GM23338 (cell line): ENCODE measurements around the gene PPIF. TPM values are rescaled to one million over a fixed set of nuclear protein-coding genes. Genes with fewer than 3 reads are reported as not detected.

Experiments used
- ATAC-seq: fragments of 200-7000 bp; cut with Tn5 transposase; 3 replicates; pipeline ENCODE4 v1.9.1; 2020
- DNase-seq: peaks from one replicate; pipeline ENCODE4 v3.0.0-alpha.2; 2015; ENCODE audit warnings: low spot score
- H2AFZ ChIP-seq: fragments of 200-600 bp; sonication (generic); 2 replicates; pipeline ENCODE4 v1.8.0; 2016; ENCODE audit warnings: antibody characterized with exemption, mild to moderate bottlenecking, moderate library complexity
- H3F3A ChIP-seq: fragments of 200-600 bp; sonication (generic); replicated peaks from 2 replicates; pipeline ENCODE4 v1.8.0; 2017; ENCODE audit warnings: antibody characterized with exemption, mixed run types, low read depth
- H3K27ac ChIP-seq: fragments of 200-600 bp; sonication (generic); 2 replicates; pipeline ENCODE4 v1.6.1; 2016; ENCODE audit warnings: low read depth
- H3K27me3 ChIP-seq: fragments of 200-600 bp; sonication (generic); 2 replicates; pipeline ENCODE4 v1.8.0; 2016; ENCODE audit warnings: mild to moderate bottlenecking, mixed run types, moderate library complexity; ENCODE audit not compliant: insufficient read depth
- H3K36me3 ChIP-seq: fragments of 200-600 bp; sonication (generic); 2 replicates; pipeline ENCODE4 v1.8.0; 2016; ENCODE audit warnings: mild to moderate bottlenecking; ENCODE audit not compliant: insufficient read depth
- H3K4me1 ChIP-seq: fragments of 200-600 bp; sonication (generic); 2 replicates; pipeline ENCODE4 v1.8.0; 2016; ENCODE audit warnings: mild to moderate bottlenecking, moderate library complexity; ENCODE audit not compliant: insufficient read depth
- H3K4me2 ChIP-seq: fragments of 200-600 bp; sonication (generic); 2 replicates; pipeline ENCODE4 v1.7.1; 2017; ENCODE audit warnings: mixed run types
- H3K4me3 ChIP-seq: fragments of 200-600 bp; sonication (generic); 2 replicates; pipeline ENCODE4 v1.6.1; 2016; ENCODE audit warnings: mixed run types
- H3K79me2 ChIP-seq: fragments of 200-600 bp; sonication (generic); replicated peaks from 2 replicates; pipeline ENCODE4 v1.8.0; 2017; ENCODE audit warnings: mild to moderate bottlenecking; ENCODE audit not compliant: insufficient read depth
- H3K9me2 ChIP-seq: fragments of 200-600 bp; sonication (generic); 2 replicates; pipeline ENCODE4 v1.8.0; 2017; ENCODE audit not compliant: insufficient read depth
- H4K20me1 ChIP-seq: fragments of 200-600 bp; sonication (generic); replicated peaks from 2 replicates; pipeline ENCODE4 v1.8.0; 2017; ENCODE audit warnings: mild to moderate bottlenecking; ENCODE audit not compliant: insufficient read depth
- H3K27ac Mint-ChIP-seq: 2 replicates; pipeline ENCODE4 v1.8.0; 2020; ENCODE audit warnings: inconsistent platforms, mild to moderate bottlenecking, moderate library complexity, mixed read lengths
- H3K27me3 Mint-ChIP-seq: 3 replicates; pipeline ENCODE4 v1.8.0; 2022; ENCODE audit warnings: low read depth, mild to moderate bottlenecking, moderate library complexity, mixed read lengths, inconsistent platforms; ENCODE audit not compliant: insufficient read depth, poor library complexity
- H3K36me3 Mint-ChIP-seq: 3 replicates; pipeline ENCODE4 v1.8.0; 2021; ENCODE audit warnings: low read depth, mild to moderate bottlenecking, inconsistent platforms, moderate library complexity, mixed read lengths
- H3K4me1 Mint-ChIP-seq: 3 replicates; pipeline ENCODE4 v1.8.0; 2020; ENCODE audit warnings: mild to moderate bottlenecking, inconsistent platforms, mixed read lengths
- H3K4me3 Mint-ChIP-seq: 3 replicates; pipeline ENCODE4 v1.8.0; 2021; ENCODE audit warnings: moderate library complexity, mild to moderate bottlenecking, inconsistent platforms, mixed read lengths
- H3K9me3 Mint-ChIP-seq: 3 replicates; pipeline ENCODE4 v1.8.0; 2020; ENCODE audit warnings: moderate library complexity, mild to moderate bottlenecking, inconsistent platforms, mixed read lengths
- CREB1 ChIP-seq: fragments of 250-450 bp; sonication (Bioruptor Pico); IDR thresholded peaks from 2 replicates; pipeline ENCODE4 v1.5.0; 2020; ENCODE audit warnings: low read depth, mild to moderate bottlenecking, moderate library complexity
- EZH2 ChIP-seq: fragments of 200-600 bp; sonication (generic); IDR thresholded peaks from one replicate; pipeline ENCODE4 v1.8.0; 2017; ENCODE audit warnings: antibody characterized with exemption, mild to moderate bottlenecking, low read depth; ENCODE audit not compliant: unreplicated experiment
- EZH2phosphoT487 ChIP-seq: fragments of 200-600 bp; sonication (generic); IDR thresholded peaks from one replicate; pipeline ENCODE4 v1.8.1; 2018; ENCODE audit warnings: antibody characterized with exemption; ENCODE audit not compliant: unreplicated experiment
- JUNB ChIP-seq: IDR thresholded peaks from one replicate; pipeline ENCODE4 v1.6.1; 2016; ENCODE audit warnings: antibody characterized with exemption; ENCODE audit not compliant: unreplicated experiment
- NANOG ChIP-seq: IDR thresholded peaks from 2 replicates; pipeline ENCODE4 v1.6.1; 2016; ENCODE audit warnings: antibody characterized with exemption, borderline replicate concordance
- POLR2AphosphoS5 ChIP-seq: IDR thresholded peaks from 2 replicates; pipeline ENCODE4 v1.6.1; 2016; ENCODE audit warnings: antibody characterized with exemption, low read depth
- STAT1 ChIP-seq: IDR thresholded peaks from one replicate; pipeline ENCODE4 v1.6.1; 2016; ENCODE audit warnings: antibody characterized with exemption; ENCODE audit not compliant: unreplicated experiment
- ZNF114 ChIP-seq: fragments of 250-450 bp; sonication (Bioruptor Pico); IDR thresholded peaks from 2 replicates; pipeline ENCODE4 v1.5.0; 2020; ENCODE audit warnings: mild to moderate bottlenecking, moderate library complexity
- ZNF331 ChIP-seq: fragments of 250-450 bp; sonication (Bioruptor Pico); IDR thresholded peaks from 2 replicates; pipeline ENCODE4 v1.5.0; 2020; ENCODE audit warnings: low read depth, mild to moderate bottlenecking, moderate library complexity
- polyA plus RNA-seq: library from polyadenylated mRNA; unstranded; fragments of >200 nt; fragmentation: Nextera tagmentation; extraction: Ambion mirVana; gene quantifications from 2 replicates; pipeline ENCODE4 v1.2.1, GENCODE V29; 2016
- total RNA-seq: library from RNA; depleted of rRNA; stranded (reverse); fragments of >200 nt; shearing (Covaris generic); gene quantifications from 2 replicates; pipeline ENCODE4 v1.2.3, GENCODE V29; 2014
- TF ChIP-seq, protein P1 (sequence below): IDR thresholded peaks from 2 replicates; pipeline ENCODE4 v1.6.1; 2016; ENCODE audit warnings: antibody characterized with exemption
- TF ChIP-seq, protein P2 (sequence below), 2 experiments: fragments of 200-600 bp in 1 of 2; sonication (generic) in 1 of 2; conservative IDR thresholded peaks; 2 replicates each; pipeline versions ENCODE4 v1.5.1 to v1.6.1; 2016 to 2017; ENCODE audit warnings: antibody characterized with exemption in 2 of 2, low read depth in 2 of 2, mild to moderate bottlenecking in 2 of 2, moderate library complexity in 1 of 2
- TF ChIP-seq, protein P3 (sequence below): fragments of 250-450 bp; sonication (Bioruptor Pico); IDR thresholded peaks from 2 replicates; pipeline ENCODE4 v1.5.0; 2020; ENCODE audit warnings: mild to moderate bottlenecking, moderate library complexity
- TF ChIP-seq, protein P4 (sequence below): IDR thresholded peaks from one replicate; pipeline ENCODE4 v1.6.1; 2018; ENCODE audit warnings: antibody characterized with exemption; ENCODE audit not compliant: unreplicated experiment

The PPIF gene
- total and polyA plus RNA-seq, 2 experiments from 2014 or later = 32.1 to 43.6 TPM

DNA sequence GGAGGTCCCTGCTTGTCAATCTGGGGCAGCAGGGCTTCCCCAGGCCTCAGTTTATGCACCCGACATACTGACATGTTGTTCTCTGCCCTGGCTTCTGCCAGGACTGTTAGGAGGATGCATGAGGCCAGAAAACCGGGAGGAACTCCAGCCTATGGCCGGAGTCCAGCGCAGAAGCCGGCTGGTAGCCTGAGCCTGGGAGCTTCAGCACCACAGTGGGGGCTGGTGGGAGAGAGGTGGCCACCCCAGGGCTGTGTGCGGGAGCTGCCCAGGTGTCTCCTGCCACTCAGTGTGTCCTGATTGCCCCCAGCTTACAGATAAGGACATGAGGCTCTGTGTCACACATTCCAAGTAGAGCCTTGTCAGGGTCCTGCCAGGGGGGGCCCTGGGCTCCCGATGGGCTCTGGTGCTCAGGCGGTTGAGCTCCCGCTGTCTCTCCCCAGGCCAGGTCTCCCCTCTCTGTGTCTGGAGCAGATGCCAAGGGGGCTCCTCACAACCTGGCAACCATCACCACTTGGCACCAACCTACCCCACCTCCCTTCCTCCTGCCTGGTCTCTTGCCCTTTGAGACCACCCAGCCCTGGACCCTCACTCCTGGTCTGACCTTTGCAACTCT, 32.3 kb downstream of the PPIF start:
- no peaks in the 10 kb centered on the region for H3K36me3 ChIP-seq
- no peak overlapping the region for H3K4me2 ChIP-seq
- Mint-ChIP-seq H3K4me1 (peaks cover 5% of the 10 kb centered on the region; the same call in 2 of the 3 replicates), H3K9me3 (no peaks in the 10 kb centered on the region; the same call in 2 of the 3 replicates), H3K27me3 (peaks cover 9% of the 10 kb centered on the region), H3K36me3 (no peaks in the 10 kb centered on the region), H3K4me3 (no peak overlapping the region), H3K27ac (no peak overlapping the region)
- H4K20me1 ChIP-seq = no peaks in the 10 kb centered on the region
- no peaks in the 10 kb centered on the region for H3K4me1 ChIP-seq
- H3K27me3 ChIP-seq = no peaks in the 10 kb centered on the region
- ATAC-seq (no peak), DNase-seq (no peak)
- H3K4me3 ChIP-seq = no peak overlapping the region
- TF ChIP-seq ZNF331 (CRISPR knock-in tag) = no peak
- TF ChIP-seq, protein P1, sequence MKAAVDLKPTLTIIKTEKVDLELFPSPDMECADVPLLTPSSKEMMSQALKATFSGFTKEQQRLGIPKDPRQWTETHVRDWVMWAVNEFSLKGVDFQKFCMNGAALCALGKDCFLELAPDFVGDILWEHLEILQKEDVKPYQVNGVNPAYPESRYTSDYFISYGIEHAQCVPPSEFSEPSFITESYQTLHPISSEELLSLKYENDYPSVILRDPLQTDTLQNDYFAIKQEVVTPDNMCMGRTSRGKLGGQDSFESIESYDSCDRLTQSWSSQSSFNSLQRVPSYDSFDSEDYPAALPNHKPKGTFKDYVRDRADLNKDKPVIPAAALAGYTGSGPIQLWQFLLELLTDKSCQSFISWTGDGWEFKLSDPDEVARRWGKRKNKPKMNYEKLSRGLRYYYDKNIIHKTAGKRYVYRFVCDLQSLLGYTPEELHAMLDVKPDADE = no peak
- no peak for TF ChIP-seq NANOG
- no peak for TF ChIP-seq ZNF114
- TF ChIP-seq CREB1 (CRISPR knock-in tag) = no peak
- TF ChIP-seq, protein P2, sequence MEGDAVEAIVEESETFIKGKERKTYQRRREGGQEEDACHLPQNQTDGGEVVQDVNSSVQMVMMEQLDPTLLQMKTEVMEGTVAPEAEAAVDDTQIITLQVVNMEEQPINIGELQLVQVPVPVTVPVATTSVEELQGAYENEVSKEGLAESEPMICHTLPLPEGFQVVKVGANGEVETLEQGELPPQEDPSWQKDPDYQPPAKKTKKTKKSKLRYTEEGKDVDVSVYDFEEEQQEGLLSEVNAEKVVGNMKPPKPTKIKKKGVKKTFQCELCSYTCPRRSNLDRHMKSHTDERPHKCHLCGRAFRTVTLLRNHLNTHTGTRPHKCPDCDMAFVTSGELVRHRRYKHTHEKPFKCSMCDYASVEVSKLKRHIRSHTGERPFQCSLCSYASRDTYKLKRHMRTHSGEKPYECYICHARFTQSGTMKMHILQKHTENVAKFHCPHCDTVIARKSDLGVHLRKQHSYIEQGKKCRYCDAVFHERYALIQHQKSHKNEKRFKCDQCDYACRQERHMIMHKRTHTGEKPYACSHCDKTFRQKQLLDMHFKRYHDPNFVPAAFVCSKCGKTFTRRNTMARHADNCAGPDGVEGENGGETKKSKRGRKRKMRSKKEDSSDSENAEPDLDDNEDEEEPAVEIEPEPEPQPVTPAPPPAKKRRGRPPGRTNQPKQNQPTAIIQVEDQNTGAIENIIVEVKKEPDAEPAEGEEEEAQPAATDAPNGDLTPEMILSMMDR (conservative IDR thresholded peaks at IDR 0.05; ENCODE audit: low read depth in 2 of 2) = no peak
- no peak for TF ChIP-seq EZH2phosphoT487
- TF ChIP-seq STAT1 = no peak
- no peak for TF ChIP-seq EZH2
- no peak for TF ChIP-seq JUNB
- TF ChIP-seq, protein P3, sequence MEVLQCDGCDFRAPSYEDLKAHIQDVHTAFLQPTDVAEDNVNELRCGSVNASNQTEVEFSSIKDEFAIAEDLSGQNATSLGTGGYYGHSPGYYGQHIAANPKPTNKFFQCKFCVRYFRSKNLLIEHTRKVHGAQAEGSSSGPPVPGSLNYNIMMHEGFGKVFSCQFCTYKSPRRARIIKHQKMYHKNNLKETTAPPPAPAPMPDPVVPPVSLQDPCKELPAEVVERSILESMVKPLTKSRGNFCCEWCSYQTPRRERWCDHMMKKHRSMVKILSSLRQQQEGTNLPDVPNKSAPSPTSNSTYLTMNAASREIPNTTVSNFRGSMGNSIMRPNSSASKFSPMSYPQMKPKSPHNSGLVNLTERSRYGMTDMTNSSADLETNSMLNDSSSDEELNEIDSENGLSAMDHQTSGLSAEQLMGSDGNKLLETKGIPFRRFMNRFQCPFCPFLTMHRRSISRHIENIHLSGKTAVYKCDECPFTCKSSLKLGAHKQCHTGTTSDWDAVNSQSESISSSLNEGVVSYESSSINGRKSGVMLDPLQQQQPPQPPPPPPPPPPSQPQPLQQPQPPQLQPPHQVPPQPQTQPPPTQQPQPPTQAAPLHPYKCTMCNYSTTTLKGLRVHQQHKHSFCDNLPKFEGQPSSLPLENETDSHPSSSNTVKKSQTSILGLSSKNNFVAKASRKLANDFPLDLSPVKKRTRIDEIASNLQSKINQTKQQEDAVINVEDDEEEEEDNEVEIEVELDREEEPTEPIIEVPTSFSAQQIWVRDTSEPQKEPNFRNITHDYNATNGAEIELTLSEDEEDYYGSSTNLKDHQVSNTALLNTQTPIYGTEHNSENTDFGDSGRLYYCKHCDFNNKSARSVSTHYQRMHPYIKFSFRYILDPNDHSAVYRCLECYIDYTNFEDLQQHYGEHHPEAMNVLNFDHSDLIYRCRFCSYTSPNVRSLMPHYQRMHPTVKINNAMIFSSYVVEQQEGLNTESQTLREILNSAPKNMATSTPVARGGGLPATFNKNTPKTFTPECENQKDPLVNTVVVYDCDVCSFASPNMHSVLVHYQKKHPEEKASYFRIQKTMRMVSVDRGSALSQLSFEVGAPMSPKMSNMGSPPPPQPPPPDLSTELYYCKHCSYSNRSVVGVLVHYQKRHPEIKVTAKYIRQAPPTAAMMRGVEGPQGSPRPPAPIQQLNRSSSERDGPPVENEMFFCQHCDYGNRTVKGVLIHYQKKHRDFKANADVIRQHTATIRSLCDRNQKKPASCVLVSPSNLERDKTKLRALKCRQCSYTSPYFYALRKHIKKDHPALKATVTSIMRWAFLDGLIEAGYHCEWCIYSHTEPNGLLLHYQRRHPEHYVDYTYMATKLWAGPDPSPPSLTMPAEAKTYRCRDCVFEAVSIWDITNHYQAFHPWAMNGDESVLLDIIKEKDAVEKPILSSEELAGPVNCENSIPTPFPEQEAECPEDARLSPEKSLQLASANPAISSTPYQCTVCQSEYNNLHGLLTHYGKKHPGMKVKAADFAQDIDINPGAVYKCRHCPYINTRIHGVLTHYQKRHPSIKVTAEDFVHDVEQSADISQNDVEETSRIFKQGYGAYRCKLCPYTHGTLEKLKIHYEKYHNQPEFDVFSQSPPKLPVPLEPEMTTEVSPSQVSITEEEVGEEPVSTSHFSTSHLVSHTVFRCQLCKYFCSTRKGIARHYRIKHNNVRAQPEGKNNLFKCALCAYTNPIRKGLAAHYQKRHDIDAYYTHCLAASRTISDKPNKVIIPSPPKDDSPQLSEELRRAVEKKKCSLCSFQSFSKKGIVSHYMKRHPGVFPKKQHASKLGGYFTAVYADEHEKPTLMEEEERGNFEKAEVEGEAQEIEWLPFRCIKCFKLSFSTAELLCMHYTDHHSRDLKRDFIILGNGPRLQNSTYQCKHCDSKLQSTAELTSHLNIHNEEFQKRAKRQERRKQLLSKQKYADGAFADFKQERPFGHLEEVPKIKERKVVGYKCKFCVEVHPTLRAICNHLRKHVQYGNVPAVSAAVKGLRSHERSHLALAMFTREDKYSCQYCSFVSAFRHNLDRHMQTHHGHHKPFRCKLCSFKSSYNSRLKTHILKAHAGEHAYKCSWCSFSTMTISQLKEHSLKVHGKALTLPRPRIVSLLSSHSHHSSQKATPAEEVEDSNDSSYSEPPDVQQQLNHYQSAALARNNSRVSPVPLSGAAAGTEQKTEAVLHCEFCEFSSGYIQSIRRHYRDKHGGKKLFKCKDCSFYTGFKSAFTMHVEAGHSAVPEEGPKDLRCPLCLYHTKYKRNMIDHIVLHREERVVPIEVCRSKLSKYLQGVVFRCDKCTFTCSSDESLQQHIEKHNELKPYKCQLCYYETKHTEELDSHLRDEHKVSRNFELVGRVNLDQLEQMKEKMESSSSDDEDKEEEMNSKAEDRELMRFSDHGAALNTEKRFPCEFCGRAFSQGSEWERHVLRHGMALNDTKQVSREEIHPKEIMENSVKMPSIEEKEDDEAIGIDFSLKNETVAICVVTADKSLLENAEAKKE = no peak
- TF ChIP-seq, protein P4, sequence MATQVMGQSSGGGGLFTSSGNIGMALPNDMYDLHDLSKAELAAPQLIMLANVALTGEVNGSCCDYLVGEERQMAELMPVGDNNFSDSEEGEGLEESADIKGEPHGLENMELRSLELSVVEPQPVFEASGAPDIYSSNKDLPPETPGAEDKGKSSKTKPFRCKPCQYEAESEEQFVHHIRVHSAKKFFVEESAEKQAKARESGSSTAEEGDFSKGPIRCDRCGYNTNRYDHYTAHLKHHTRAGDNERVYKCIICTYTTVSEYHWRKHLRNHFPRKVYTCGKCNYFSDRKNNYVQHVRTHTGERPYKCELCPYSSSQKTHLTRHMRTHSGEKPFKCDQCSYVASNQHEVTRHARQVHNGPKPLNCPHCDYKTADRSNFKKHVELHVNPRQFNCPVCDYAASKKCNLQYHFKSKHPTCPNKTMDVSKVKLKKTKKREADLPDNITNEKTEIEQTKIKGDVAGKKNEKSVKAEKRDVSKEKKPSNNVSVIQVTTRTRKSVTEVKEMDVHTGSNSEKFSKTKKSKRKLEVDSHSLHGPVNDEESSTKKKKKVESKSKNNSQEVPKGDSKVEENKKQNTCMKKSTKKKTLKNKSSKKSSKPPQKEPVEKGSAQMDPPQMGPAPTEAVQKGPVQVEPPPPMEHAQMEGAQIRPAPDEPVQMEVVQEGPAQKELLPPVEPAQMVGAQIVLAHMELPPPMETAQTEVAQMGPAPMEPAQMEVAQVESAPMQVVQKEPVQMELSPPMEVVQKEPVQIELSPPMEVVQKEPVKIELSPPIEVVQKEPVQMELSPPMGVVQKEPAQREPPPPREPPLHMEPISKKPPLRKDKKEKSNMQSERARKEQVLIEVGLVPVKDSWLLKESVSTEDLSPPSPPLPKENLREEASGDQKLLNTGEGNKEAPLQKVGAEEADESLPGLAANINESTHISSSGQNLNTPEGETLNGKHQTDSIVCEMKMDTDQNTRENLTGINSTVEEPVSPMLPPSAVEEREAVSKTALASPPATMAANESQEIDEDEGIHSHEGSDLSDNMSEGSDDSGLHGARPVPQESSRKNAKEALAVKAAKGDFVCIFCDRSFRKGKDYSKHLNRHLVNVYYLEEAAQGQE = no peak
- no peak for TF ChIP-seq POLR2AphosphoS5
- no peaks in the 10 kb centered on the region; the same call in 1 of the 2 replicates for H3F3A ChIP-seq
- H3K27ac ChIP-seq = no peak overlapping the region
- H3K79me2 ChIP-seq = no peaks in the 10 kb centered on the region
- H2AFZ ChIP-seq = no peak overlapping the region
- H3K9me2 ChIP-seq = no peaks in the 10 kb centered on the region
